Measurements from ENCODE around the gene FBXO45.

GRCh38 chr3:196602673-196603072 lies 34.2 kb downstream of the FBXO45 start:
- TF ChIP-seq EP300 (IDR thresholded peaks at IDR 0.05; ENCODE audit: low read depth) (no peak), CTCF (IDR thresholded peaks at IDR 0.05) (no peak), POLR2A (IDR thresholded peaks at IDR 0.05) (no peak)

Measured in transverse colon (tissue), 3 donors.